GM13976 (cell line): ENCODE measurements around the gene DENND5A.
"Not testable (repeated sequence)": the region's sequence is repeated elsewhere in the genome, so short reads cannot be mapped to it uniquely, and the experiment has no call there.

ENCODE experiments used
- DNase-seq: peaks from one replicate; pipeline ENCODE4 v3.0.0; 2012; ENCODE audit warnings: low spot score
- in situ Hi-C: fragments of 300-500 bp; cut with MboI; formaldehyde crosslinking; loops from one replicate; pipeline ENCODE4 v1.12.0; 2022; ENCODE audit warnings: low sequenced_read_pairs, mixed read lengths, inconsistent platforms; ENCODE audit not compliant: unreplicated experiment
- TF ChIP-seq, protein P1 (sequence below): IDR thresholded peaks from 2 replicates; pipeline ENCODE4 v1.5.1; 2012; ENCODE audit warnings: borderline replicate concordance, mild to moderate bottlenecking; ENCODE audit not compliant: insufficient read depth; ENCODE audit errors: extremely low read depth, missing control alignments, control extremely low read depth

DENND5A gene

DNA sequence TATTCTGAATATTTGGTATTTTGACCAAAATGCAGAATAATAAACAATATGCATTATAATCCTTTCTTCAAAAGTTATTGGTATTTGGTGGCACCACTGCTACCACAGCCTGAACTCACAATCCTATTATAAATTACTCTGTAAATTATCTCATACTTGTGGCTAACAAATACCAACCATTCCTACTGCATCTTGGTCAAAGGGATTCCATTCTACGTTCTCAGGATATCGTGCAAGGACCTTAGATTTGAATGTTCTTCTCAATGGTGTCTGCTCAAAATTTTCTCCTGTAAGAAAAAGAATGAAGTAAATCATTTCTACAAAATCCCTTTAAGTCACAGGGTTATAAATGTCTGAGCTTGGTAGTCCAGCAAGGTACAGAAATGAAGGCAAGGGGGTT lies 58.7 kb downstream of the DENND5A start:
- TF ChIP-seq, protein P1, sequence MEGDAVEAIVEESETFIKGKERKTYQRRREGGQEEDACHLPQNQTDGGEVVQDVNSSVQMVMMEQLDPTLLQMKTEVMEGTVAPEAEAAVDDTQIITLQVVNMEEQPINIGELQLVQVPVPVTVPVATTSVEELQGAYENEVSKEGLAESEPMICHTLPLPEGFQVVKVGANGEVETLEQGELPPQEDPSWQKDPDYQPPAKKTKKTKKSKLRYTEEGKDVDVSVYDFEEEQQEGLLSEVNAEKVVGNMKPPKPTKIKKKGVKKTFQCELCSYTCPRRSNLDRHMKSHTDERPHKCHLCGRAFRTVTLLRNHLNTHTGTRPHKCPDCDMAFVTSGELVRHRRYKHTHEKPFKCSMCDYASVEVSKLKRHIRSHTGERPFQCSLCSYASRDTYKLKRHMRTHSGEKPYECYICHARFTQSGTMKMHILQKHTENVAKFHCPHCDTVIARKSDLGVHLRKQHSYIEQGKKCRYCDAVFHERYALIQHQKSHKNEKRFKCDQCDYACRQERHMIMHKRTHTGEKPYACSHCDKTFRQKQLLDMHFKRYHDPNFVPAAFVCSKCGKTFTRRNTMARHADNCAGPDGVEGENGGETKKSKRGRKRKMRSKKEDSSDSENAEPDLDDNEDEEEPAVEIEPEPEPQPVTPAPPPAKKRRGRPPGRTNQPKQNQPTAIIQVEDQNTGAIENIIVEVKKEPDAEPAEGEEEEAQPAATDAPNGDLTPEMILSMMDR, result no peak
- DNase-seq, result no peak
- in situ Hi-C loops, result no loop called here

GRCh38 chr11:9203691-9204311 lies 61.3 kb downstream of the DENND5A start:
- DNase-seq, result no peak
- in situ Hi-C loops, result no loop called here
- TF ChIP-seq, protein P1, result peak; percentile 22

GRCh38 chr11:9201372-9202162 lies 63.6 kb downstream of the DENND5A start:
- TF ChIP-seq, protein P1, result no peak
- in situ Hi-C loops, result no loop called here
- no peak for DNase-seq

DNA sequence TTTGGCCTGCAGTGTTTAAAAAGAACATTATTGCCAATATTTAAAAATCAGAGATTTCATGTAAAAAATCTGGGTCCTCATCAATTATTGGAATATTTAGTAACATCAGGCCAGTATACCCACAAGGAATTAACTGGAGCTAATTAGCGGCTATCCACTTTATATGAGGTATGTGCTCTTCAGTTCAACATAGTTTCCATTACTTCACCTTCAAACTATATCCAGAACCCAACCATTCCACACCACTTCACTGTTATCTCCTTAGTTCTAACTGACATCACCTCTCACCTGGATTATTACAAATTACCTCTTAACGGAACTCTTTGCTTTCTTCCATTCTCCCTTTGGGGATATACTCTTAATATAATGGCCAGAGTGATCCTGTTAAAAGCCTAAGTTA lies 64.7 kb downstream of the DENND5A start:
- TF ChIP-seq, protein P1, result no peak
- DNase-seq, result no peak

DNA sequence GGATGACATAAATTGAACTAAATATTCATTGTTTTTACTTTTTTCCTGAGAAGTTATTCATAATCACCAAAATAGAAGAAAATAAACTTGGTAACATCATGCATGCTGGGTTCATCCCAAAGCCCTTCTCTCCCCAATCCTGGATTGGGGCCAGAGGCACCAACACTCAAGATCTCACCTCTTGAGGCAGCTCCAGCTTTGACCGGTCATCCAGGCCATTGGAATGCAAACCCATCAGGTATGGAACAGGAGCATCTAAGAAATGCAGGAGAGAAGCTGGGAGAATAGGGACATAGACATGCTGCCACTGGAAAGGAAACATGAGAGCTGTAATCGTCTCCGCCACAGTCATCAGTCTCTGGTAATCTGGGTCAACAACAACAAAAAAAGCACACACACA lies 71.8 kb downstream of the DENND5A start:
- DNase-seq, result no peak
- in situ Hi-C loops, result no loop called here
- TF ChIP-seq, protein P1, result no peak

More for the DNA sequence above, 64.7 kb downstream of the DENND5A start:
- in situ Hi-C loops, result no loop called here

GRCh38 chr11:9192561-9192960 lies 72.6 kb downstream of the DENND5A start:
- TF ChIP-seq, protein P1, result no peak
- in situ Hi-C loops, result no loop called here
- DNase-seq, result no peak

DNA sequence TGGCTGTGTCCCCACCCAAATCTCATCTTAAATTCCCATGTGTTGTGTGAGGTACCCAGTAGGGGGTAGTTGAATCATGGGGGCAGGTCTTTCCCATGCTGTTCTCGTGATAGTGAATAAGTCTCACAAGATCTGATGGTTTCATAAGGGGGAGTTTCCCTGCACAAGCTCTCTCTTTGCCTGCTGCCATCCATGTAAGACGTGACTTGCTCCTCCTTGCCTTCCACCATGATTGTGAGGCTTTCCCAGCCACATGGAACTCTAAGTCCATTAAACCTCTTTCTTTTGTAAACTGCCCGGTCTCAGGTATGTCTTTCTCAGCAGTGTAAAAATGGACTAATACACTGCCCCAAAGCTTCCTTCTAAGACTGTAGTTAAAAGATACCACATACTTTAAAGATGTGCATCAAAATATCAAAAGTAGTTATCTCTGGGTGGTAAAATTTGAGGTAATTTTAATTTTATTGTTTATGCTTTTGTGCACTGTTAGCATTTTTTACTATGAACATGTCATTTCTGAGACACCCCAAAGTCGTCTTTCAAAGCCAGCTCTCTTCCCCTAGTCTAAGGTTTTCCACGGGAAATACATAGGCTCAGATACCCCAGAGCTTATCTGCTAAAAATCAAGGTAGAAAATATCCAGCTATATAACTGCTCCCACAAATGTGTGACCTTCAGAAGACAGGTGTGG lies 74.7 kb downstream of the DENND5A start:
- DNase-seq, in situ Hi-C loops: not testable (repeated sequence)

GRCh38 chr11:9188860-9189259 lies 76.3 kb downstream of the DENND5A start:
- in situ Hi-C loops, DNase-seq: not testable (repeated sequence)
